ENCODE data around the gene COX20. TPM values are rescaled to one million over a fixed set of nuclear protein-coding genes. Genes with fewer than 3 reads are reported as not detected.

The COX20 gene
- total RNA-seq, 2 experiments from 2014 or later: 29.8 to 32.9 TPM

DNA sequence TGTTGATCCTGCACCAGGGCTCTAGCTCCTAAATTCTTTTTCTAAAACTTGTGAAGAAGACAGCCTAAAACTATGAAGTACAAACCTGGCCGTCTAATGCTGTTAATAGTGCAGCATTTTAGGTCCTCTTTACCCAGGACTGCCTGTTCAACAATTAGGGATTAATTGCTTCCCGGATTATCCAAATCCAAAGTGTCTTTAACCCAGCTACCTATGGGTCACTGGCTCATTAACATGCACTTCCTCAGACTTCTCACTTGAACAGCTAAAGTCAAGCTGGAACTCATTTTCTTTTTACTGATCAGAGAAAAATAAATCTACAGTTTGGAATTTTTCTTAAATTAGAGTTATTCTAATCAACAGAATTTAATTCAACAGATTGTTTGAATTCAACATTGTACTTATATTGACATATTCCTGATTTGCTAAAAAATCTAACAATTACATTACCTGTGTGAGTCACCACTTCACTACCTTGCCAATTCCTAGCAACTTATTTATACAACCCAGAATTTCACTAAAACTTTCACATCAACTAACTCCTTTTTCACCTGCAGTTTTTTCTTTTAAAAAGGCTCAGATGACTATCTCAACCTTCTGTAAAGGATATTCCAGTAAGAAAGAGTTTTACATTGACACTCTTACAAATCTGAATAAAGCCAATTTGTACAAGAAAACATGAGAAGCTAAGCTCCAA, 25.6 kb downstream of the COX20 start:
- Mint-ChIP-seq H3K4me1 (peaks cover 67% of the 10 kb centered on the region), H3K27ac (peak overlapping the region; percentile 87), H3K4me3 (peak overlapping the region; percentile 82), H3K27me3 (no peaks in the 10 kb centered on the region), H3K36me3 (ENCODE audit: low read depth) (peaks cover 68% of the 10 kb centered on the region), H3K9me3 (no peaks in the 10 kb centered on the region)
- no peak for DNase-seq
- CTCF ChIA-PET: interaction anchor here (0.6 to 7.7 kb wide), 4 partner anchors 11 to 1129 kb away, joined by 3 to 76 read pairs (median 4); partner anchors contain the start of gene COX20
- POLR2A ChIA-PET: no interaction called here

DNA sequence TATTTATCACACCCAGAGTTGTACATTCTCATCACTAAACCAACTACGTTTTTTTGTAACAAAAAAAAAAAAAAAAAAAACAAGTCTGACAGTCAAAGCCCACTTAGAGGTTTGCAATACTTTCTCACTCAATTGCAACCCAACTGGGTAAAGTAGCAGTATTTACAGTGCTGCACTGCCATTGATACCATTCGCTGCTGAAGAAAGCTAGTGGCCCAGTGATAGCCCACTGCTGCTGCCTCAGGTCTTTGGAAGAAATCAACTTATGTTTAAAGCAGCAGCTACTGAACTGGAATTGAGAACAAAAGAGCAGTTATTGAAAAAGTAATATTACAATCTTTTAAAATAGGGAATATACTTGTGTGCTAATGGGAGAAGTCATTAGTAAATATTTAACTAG, 26.2 kb downstream of the COX20 start:
- CTCF ChIA-PET: interaction anchor here (0.6 to 7.7 kb wide), 6 partner anchors 10 to 1128 kb away, joined by 3 to 76 read pairs (median 4); partner anchors contain the start of gene COX20
- Mint-ChIP-seq H3K4me3 (peak overlapping the region; percentile 82), H3K9me3 (no peaks in the 10 kb centered on the region), H3K36me3 (ENCODE audit: low read depth) (peaks cover 62% of the 10 kb centered on the region), H3K4me1 (peaks cover 64% of the 10 kb centered on the region), H3K27me3 (no peaks in the 10 kb centered on the region), H3K27ac (peak overlapping the region; percentile 87)
- DNase-seq: no peak
- POLR2A ChIA-PET: no interaction called here

GRCh38 chr1:244862354-244862698, 26.9 kb downstream of the COX20 start:
- no peak for DNase-seq
- Mint-ChIP-seq H3K4me3 (peak overlapping the region; percentile 82), H3K9me3 (no peaks in the 10 kb centered on the region), H3K36me3 (ENCODE audit: low read depth) (peaks cover 55% of the 10 kb centered on the region), H3K4me1 (peaks cover 59% of the 10 kb centered on the region), H3K27me3 (no peaks in the 10 kb centered on the region), H3K27ac (peak overlapping the region; percentile 92)
- CTCF ChIA-PET: interaction anchor here (1.2 to 7.7 kb wide), 3 partner anchors 10 to 1128 kb away, joined by 3 to 76 read pairs (median 9); partner anchors contain the start of gene COX20
- POLR2A ChIA-PET: no interaction called here

- H3K4me3 Mint-ChIP-seq: peak overlapping the region; percentile 82
- DNase-seq: peak; percentile 94
- CTCF ChIA-PET: interaction anchor here (0.9 to 7.7 kb wide), 5 partner anchors 11 to 209 kb away, joined by 3 to 76 read pairs (median 6); partner anchors contain the start of gene COX20
- peak overlapping the region; percentile 92 for H3K27ac Mint-ChIP-seq
- no peaks in the 10 kb centered on the region for H3K9me3 Mint-ChIP-seq
- peaks cover 49% of the 10 kb centered on the region for H3K36me3 Mint-ChIP-seq (ENCODE audit: low read depth)
- H3K27me3 Mint-ChIP-seq: no peaks in the 10 kb centered on the region
- H3K4me1 Mint-ChIP-seq: peaks cover 53% of the 10 kb centered on the region
- POLR2A ChIA-PET: interaction anchor here (0.6 to 2.9 kb wide), 2 partner anchors 27 to 29 kb away, joined by 4 to 9 read pairs; no protein-coding TSS in a partner anchor
Measured at GRCh38 chr1:244862699-244863490, 27.4 kb downstream of the COX20 start.

DNA sequence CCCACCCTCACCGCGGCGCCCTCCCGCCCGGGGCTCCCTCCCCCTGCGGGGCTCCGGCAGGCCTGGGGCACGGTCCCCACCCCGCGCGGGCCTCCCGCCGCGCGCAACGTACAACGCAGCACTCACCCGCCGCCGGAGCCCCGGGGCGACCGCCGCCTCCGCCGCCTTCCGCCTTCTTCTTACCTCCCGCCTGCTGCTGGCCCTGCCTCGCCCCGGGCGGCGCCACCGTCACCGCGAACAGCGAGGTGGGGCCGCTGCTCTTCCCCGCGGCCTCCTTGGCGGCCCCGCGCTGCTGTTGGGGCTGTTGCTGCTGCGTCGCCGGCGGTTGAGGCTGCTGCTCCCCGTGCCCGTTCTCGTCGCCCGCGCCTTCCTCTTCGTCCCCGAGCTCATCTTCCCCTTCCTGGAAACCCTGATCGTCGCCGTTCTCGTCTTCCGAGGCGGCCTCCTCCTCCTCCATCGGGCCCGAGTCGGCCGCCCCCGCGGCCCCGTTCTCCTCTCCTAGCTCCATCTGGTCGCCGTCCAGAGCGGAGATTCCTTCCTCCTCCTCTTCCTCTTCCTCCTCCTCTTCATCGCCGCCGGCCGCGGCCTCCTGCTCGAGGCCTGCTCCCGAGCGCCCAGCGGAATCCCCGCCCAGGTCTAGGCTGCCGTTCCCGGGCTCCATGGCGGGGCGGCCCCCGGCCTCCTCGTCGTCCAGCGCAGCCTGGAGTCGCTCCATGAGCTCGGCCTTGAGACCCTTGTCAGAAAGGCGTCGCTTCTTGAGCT, 28.2 kb downstream of the COX20 start:
- H3K27me3 Mint-ChIP-seq: no peaks in the 10 kb centered on the region
- H3K4me3 Mint-ChIP-seq: peak overlapping the region; percentile 84
- DNase-seq: peak; percentile 26
- H3K27ac Mint-ChIP-seq: peak overlapping the region; percentile 98
- H3K9me3 Mint-ChIP-seq: no peaks in the 10 kb centered on the region
- H3K4me1 Mint-ChIP-seq: peaks cover 46% of the 10 kb centered on the region
- peaks cover 42% of the 10 kb centered on the region for H3K36me3 Mint-ChIP-seq (ENCODE audit: low read depth)
- ChIA-PET POLR2A (interaction anchor here (0.9 to 2.9 kb wide), 2 partner anchors 26 to 29 kb away, joined by 4 to 9 read pairs; no protein-coding TSS in a partner anchor), CTCF (interaction anchor here (0.9 to 7.7 kb wide), 6 partner anchors 13 to 210 kb away, joined by 3 to 76 read pairs (median 4); partner anchors contain the start of gene COX20)

DNA sequence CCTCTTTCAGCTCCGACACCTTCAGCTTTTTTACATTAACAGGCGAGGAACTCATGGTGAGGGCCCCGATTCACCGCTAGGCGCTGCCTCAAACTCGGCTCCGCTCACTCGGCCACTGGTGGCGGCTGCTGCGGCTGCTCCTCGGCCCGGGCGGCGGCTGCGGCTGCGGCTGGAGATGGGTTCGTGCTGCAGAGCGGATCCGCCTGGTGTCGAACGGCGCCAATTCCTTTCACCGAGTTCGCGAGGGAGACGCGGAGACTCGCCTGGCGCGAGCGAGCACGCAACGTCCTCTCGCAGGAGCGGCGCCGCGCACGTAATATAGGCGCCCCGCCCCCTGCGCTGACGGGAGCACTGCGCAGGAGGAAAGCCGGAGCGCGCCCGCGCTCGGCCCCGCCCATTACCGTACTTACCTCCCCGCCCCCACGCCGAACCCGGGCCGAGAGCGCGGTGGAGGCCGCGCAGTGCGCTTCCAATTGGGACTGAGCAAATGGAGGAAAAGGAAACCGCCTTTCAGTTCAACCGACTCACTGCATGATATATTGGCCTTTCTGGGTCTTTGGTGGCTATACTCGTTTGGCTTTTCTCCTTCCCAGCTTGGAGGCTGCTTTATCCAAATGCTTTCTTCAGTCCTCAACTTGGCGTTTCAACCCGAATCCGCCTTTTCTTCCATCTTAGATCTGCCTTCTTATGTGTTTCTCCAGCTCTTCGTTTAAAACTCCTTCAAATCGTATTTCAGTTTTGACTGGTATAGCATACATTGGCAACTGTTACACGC, 29.0 kb downstream of the COX20 start, which contains the start of gene HNRNPU:
Gene HNRNPU, minus strand, starts transcription at position 291 of the 775 bp plus-strand sequence. Its CDS starts 236 bp downstream, at position 55.
- Mint-ChIP-seq H3K36me3 (ENCODE audit: low read depth) (peaks cover 35% of the 10 kb centered on the region), H3K9me3 (no peaks in the 10 kb centered on the region), H3K27me3 (no peaks in the 10 kb centered on the region), H3K4me3 (peak within 1 kb of the TSS; percentile 84), H3K4me1 (peaks cover 41% of the 10 kb centered on the region), H3K27ac (peak within 1 kb of the TSS; percentile 98)
- ChIA-PET CTCF (interaction anchor here (1.0 to 7.7 kb wide), 6 partner anchors 9 to 210 kb away, joined by 3 to 76 read pairs (median 4); partner anchors contain the start of gene COX20), POLR2A (interaction anchor here (0.9 to 2.9 kb wide), 3 partner anchors 27 to 105 kb away, joined by 3 to 9 read pairs (median 4); a partner anchor contains a TSS)
- DNase-seq: peak; percentile 94

DNA sequence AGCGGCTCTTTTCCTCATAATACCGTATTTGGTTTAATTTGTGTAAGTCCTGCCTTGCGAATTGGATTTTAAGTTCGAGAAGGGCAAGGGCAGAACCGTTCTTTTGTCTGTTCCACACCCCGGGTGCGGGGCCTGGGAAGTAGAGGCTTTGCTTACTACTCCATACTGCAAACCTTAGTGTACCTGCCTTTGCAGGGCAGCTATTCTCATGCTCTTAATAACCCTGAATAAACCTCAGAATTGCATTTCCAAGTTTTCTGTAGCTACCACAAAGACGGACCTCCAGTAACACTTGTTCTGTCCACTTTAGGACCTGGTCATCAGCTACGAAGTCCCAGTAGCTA, 29.5 kb downstream of the COX20 start:
- peak overlapping the region; percentile 98 for H3K27ac Mint-ChIP-seq
- CTCF ChIA-PET: interaction anchor here (1.0 to 7.7 kb wide), 5 partner anchors 9 to 177 kb away, joined by 3 to 76 read pairs (median 4); partner anchors contain the start of gene COX20
- no peaks in the 10 kb centered on the region for H3K9me3 Mint-ChIP-seq
- DNase-seq: peak; percentile 33
- H3K27me3 Mint-ChIP-seq: no peaks in the 10 kb centered on the region
- peaks cover 36% of the 10 kb centered on the region for H3K4me1 Mint-ChIP-seq
- H3K36me3 Mint-ChIP-seq (ENCODE audit: low read depth): peaks cover 32% of the 10 kb centered on the region
- POLR2A ChIA-PET: interaction anchor here (0.9 to 2.9 kb wide), 2 partner anchors 31 to 105 kb away, joined by 3 to 9 read pairs; a partner anchor contains a TSS
- H3K4me3 Mint-ChIP-seq: peak overlapping the region; percentile 84

- ChIA-PET POLR2A (interaction anchor here (0.9 kb wide), 1 partner anchor 104 kb away, joined by 3 read pairs; a partner anchor contains a TSS), CTCF (interaction anchor here (1.0 to 7.7 kb wide), 3 partner anchors 8 to 177 kb away, joined by 3 to 76 read pairs (median 3); partner anchors contain the start of gene COX20)
- no peaks in the 10 kb centered on the region for H3K27me3 Mint-ChIP-seq
Measured at GRCh38 chr1:244865820-244866219, 30.4 kb downstream of the COX20 start.

DNA sequence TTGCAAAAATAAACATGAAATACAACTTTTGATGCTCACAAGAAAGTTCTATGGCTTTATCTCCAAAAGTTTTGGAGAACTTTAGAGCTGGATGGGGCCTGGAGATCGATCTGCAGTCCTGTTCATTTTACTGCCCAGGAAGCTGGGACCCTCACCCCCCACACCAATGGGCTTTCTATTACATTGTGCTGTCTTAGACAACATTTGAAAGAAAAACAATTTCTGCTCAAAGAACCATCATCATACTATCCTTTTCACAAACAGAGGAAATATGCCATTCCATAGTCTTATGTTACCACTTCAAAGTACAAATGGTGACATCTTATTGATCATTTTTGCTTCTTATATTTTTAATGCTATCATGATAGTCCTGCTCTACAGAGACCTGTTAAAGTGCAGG, 30.9 kb downstream of the COX20 start:
- CTCF ChIA-PET: interaction anchor here (1.1 to 7.7 kb wide), 3 partner anchors 9 to 176 kb away, joined by 3 to 76 read pairs (median 3); partner anchors contain the start of gene COX20
- no peak overlapping the region for H3K27ac Mint-ChIP-seq
- DNase-seq: no peak
- no peaks in the 10 kb centered on the region for H3K9me3 Mint-ChIP-seq
- peaks cover 19% of the 10 kb centered on the region for H3K36me3 Mint-ChIP-seq (ENCODE audit: low read depth)
- H3K4me3 Mint-ChIP-seq: no peak overlapping the region
- peaks cover 23% of the 10 kb centered on the region for H3K4me1 Mint-ChIP-seq
- H3K27me3 Mint-ChIP-seq: no peaks in the 10 kb centered on the region
- POLR2A ChIA-PET: no interaction called here

More at GRCh38 chr1:244865820-244866219, 30.4 kb downstream of the COX20 start:
- H3K4me1 Mint-ChIP-seq: peaks cover 28% of the 10 kb centered on the region
- peak overlapping the region; percentile 98 for H3K27ac Mint-ChIP-seq
- DNase-seq: no peak
- H3K36me3 Mint-ChIP-seq (ENCODE audit: low read depth): peaks cover 24% of the 10 kb centered on the region
- H3K9me3 Mint-ChIP-seq: no peaks in the 10 kb centered on the region
- H3K4me3 Mint-ChIP-seq: peak overlapping the region; percentile 84

- POLR2A ChIA-PET: no interaction called here
- Mint-ChIP-seq H3K4me1 (peaks cover 18% of the 10 kb centered on the region), H3K36me3 (ENCODE audit: low read depth) (peaks cover 4% of the 10 kb centered on the region), H3K4me3 (no peak overlapping the region), H3K27ac (no peak overlapping the region), H3K9me3 (no peaks in the 10 kb centered on the region), H3K27me3 (no peaks in the 10 kb centered on the region)
- CTCF ChIA-PET: interaction anchor here (0.6 kb wide), 2 partner anchors 12 to 1210 kb away, joined by 3 to 7 read pairs; no protein-coding TSS in a partner anchor
- DNase-seq: no peak
Measured at GRCh38 chr1:244868484-244869363, 33.3 kb downstream of the COX20 start.
